CD4-positive, CD25-positive, alpha-beta regulatory T cell (primary cell): ENCODE measurements around the gene ATP2C2. TPM values are rescaled to one million over a fixed set of nuclear protein-coding genes. Genes with fewer than 3 reads are reported as not detected.

Source experiments
- ATAC-seq, 2 donors: fragments of 150-1000 bp; cut with Tn5 transposase; one replicate each; pipeline ENCODE4 v1.10.0; 2021; ENCODE audit warnings: low read depth in 2 of 2, moderate number of reproducible peaks in 2 of 2, moderate library complexity in 1 of 2
- DNase-seq, 3 donors: peaks; one replicate each; pipeline versions ENCODE4 v3.0.0 to v3.0.0-alpha.2; 2012 to 2022; ENCODE audit warnings: mixed read lengths in 1 of 3
- H3K27ac ChIP-seq: one replicate; pipeline ENCODE4 v1.7.0; 2013; ENCODE audit warnings: mild to moderate bottlenecking, low read length; ENCODE audit not compliant: insufficient read depth, poor library complexity, severe bottlenecking
- H3K27me3 ChIP-seq: one replicate; pipeline ENCODE4 v1.7.0; 2013; ENCODE audit warnings: low read length; ENCODE audit not compliant: control insufficient read depth, insufficient read depth
- H3K36me3 ChIP-seq: one replicate; pipeline ENCODE4 v1.7.0; 2013; ENCODE audit warnings: mild to moderate bottlenecking, low read length, moderate library complexity; ENCODE audit not compliant: control insufficient read depth, insufficient read depth
- H3K4me1 ChIP-seq: 2 replicates; pipeline ENCODE4 v1.7.0; 2013; ENCODE audit warnings: mild to moderate bottlenecking, low read length; ENCODE audit not compliant: insufficient read depth, control insufficient read depth, poor library complexity, severe bottlenecking
- H3K4me3 ChIP-seq: one replicate; pipeline ENCODE4 v1.7.0; 2013; ENCODE audit warnings: low read depth, mild to moderate bottlenecking, low read length, moderate library complexity
- H3K9me3 ChIP-seq, 2 experiments: 1 replicate in 1 of 2; 2 replicates in 1 of 2; pipeline ENCODE4 v1.7.0; 2013; ENCODE audit warnings: low read length in 2 of 2, mild to moderate bottlenecking in 1 of 2, moderate library complexity in 1 of 2; ENCODE audit not compliant: control insufficient read depth in 2 of 2
- H3K27ac Mint-ChIP-seq, 3 donors: one replicate each; pipeline ENCODE4 v1.8.0; 2020 to 2022; ENCODE audit warnings: mild to moderate bottlenecking in 3 of 3, mixed read lengths in 3 of 3, moderate library complexity in 2 of 3
- H3K27me3 Mint-ChIP-seq: one replicate; pipeline ENCODE4 v1.8.0; 2022; ENCODE audit warnings: mild to moderate bottlenecking, mixed read lengths
- H3K36me3 Mint-ChIP-seq: one replicate; pipeline ENCODE4 v1.8.0; 2020; ENCODE audit warnings: mixed read lengths
- H3K4me1 Mint-ChIP-seq, 4 donors: one replicate each; pipeline ENCODE4 v1.8.0; 2020 to 2022; ENCODE audit warnings: mixed read lengths in 4 of 4, mild to moderate bottlenecking in 1 of 4
- H3K4me3 Mint-ChIP-seq, 4 donors: one replicate each; pipeline ENCODE4 v1.8.0; 2020 to 2022; ENCODE audit warnings: mild to moderate bottlenecking in 4 of 4, mixed read lengths in 4 of 4, moderate library complexity in 3 of 4
- H3K9me3 Mint-ChIP-seq, 7 donors: one replicate each; pipeline ENCODE4 v1.8.0; 2020 to 2022; ENCODE audit warnings: mixed read lengths in 7 of 7, mild to moderate bottlenecking in 3 of 7, moderate library complexity in 2 of 7
- polyA plus RNA-seq, 4 donors: library from polyadenylated mRNA; unstranded; fragments of 300-500 nt; fragmentation: Illumina TruSeq; gene quantifications; one replicate each; pipeline ENCODE4 v1.2.3, GENCODE V29; 2021
- total RNA-seq: library from RNA; stranded (reverse); gene quantifications from one replicate; pipeline ENCODE4 v1.2.3, GENCODE V29; 2022

The ATP2C2 gene
- total and polyA plus RNA-seq, 5 donors from 2014 or later = 0.10 TPM; not detected in 4

DNA sequence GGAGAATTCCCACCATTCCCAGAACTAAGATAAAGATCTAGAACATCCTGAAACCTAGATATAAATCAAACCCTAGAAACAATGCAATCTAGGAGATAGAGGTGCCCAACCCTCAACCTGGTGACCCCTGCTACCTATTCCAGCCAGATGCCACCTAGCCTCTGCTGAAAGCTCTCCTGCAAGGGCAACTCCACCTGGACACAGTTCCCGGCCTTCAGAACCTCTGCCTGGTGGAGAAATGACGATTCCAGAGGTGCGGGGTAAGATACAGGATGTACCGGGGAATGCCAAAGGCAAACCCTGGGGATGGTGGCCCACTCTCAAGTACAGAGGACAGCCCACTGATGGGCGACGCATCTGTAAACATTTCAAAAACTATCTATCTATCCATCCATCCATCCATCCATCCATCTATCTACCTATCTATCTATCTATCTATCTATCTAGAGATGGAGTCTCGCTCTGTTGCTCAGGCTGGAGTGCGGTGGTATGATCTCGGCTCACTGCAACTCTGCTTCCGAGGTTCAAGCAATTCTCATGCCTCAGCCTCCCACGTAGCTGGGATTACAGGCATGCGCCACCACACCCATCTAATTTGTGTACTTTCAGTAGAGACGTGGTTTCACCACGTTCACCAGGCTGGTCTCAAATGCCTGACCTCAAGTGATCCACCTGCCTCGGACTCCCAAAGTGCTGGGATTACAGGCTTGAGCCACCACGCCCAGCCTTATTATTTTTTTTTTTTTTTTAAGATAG is 117.1 kb downstream of the ATP2C2 start:
- DNase-seq = no peak
- H3K27ac Mint-ChIP-seq = no peak overlapping the region
- H3K27ac ChIP-seq = no peak overlapping the region

DNA sequence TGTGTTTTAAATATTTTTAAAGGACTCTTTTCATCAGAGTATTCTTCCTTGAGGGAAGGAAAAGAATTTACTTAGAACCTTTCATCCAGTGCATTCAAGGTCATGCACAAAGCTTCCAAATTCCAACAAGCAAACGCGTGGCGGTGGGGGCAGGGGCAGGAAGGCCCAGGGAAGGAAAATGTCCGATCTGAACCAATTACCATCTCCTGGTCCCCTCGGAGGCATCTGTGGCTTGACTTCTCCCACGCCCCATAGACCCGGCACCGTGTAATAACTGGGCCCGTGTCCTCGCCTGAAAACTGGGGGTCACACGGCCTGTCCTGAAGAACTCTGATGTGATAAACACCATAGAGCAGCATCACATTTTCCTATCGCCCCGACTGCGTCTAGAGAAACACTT is 117.8 kb downstream of the ATP2C2 start:
- H3K36me3 Mint-ChIP-seq = peaks cover 19% of the 10 kb centered on the region
- no peaks in the 10 kb centered on the region for H3K4me1 ChIP-seq
- no peaks in the 10 kb centered on the region for H3K27me3 Mint-ChIP-seq
- H3K27me3 ChIP-seq = no peaks in the 10 kb centered on the region
- no peaks in the 10 kb centered on the region for H3K9me3 ChIP-seq
- H3K4me1 Mint-ChIP-seq = no peaks in the 10 kb centered on the region
- no peak for DNase-seq
- H3K4me3 Mint-ChIP-seq = no peak overlapping the region
- H3K27ac Mint-ChIP-seq = no peak overlapping the region
- no peak for ATAC-seq
- no peak overlapping the region for H3K4me3 ChIP-seq
- H3K36me3 ChIP-seq = peaks cover 36% of the 10 kb centered on the region
- H3K27ac ChIP-seq = no peak overlapping the region
- H3K9me3 Mint-ChIP-seq = no peaks in the 10 kb centered on the region

More for the DNA sequence above, 117.1 kb downstream of the ATP2C2 start:
- Histone ChIP-seq H3K4me1 (no peaks in the 10 kb centered on the region), H3K9me3 (no peaks in the 10 kb centered on the region), H3K27me3 (no peaks in the 10 kb centered on the region), H3K4me3 (no peak overlapping the region), H3K36me3 (peaks cover 38% of the 10 kb centered on the region)
- Mint-ChIP-seq H3K9me3 (no peaks in the 10 kb centered on the region), H3K4me3 (no peak overlapping the region), H3K36me3 (peaks cover 13% of the 10 kb centered on the region), H3K4me1 (no peaks in the 10 kb centered on the region), H3K27me3 (no peaks in the 10 kb centered on the region)
- ATAC-seq = no peak

DNA sequence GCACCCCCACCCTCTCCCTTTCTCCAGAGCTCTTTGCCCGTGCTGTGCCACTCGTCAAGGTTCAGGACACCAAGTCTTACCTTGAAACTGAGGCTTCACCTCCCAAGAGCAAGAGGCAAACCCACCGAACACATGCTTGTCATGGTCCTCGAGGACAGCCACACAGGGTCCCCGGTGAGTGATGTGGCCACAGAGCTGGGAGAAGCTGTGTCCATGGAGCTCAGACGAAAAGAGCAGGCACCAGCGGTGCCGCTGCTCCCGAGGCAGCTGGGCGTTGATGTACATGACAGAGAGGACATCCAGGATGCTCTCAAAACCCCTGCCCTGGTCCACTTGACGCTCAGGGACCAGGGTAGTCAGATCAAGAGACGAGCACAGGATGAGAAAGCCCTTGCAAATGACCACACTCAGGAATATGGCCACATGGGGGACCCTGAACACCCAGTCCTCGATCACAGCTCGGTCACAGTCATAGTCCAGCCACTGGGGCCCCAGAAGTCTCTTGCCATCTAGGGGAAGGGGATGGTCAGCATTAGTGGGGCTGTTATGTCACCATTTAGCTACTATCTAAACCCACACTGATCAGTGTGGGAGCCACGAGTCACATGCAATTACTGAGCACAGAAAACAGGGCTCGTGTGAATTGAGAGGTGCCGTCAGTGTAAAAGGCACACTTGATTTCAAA is 118.4 kb downstream of the ATP2C2 start:
- Mint-ChIP-seq H3K4me3 (no peak overlapping the region), H3K9me3 (no peaks in the 10 kb centered on the region), H3K36me3 (peaks cover 19% of the 10 kb centered on the region), H3K27me3 (no peaks in the 10 kb centered on the region), H3K27ac (no peak overlapping the region), H3K4me1 (no peaks in the 10 kb centered on the region)
- no peak overlapping the region for H3K4me3 ChIP-seq
- H3K27me3 ChIP-seq = no peaks in the 10 kb centered on the region
- H3K27ac ChIP-seq = no peak overlapping the region
- H3K4me1 ChIP-seq = no peaks in the 10 kb centered on the region
- DNase-seq (no peak), ATAC-seq (no peak)
- H3K9me3 ChIP-seq = no peaks in the 10 kb centered on the region
- H3K36me3 ChIP-seq = peaks cover 33% of the 10 kb centered on the region

DNA sequence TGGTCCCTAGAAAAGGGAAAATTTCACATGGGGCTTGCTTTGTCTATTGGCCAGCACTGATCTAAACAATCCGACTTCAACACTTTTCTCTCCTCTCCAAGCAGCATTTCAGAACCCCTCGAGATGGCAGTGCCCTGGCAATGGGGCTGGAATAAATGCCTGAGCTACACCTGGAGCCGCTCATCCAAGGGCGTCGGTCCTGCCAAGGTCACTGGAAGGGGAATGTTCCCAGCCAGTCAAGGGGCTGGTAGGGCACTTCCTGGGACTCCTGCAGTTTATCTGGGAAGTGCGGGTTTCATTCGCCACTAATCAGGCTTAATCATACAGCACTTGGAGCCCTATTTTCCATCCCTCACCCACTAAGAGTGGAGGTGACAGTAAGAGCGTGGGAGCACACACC is 119.0 kb downstream of the ATP2C2 start:
- H3K36me3 ChIP-seq = peaks cover 33% of the 10 kb centered on the region

DNA sequence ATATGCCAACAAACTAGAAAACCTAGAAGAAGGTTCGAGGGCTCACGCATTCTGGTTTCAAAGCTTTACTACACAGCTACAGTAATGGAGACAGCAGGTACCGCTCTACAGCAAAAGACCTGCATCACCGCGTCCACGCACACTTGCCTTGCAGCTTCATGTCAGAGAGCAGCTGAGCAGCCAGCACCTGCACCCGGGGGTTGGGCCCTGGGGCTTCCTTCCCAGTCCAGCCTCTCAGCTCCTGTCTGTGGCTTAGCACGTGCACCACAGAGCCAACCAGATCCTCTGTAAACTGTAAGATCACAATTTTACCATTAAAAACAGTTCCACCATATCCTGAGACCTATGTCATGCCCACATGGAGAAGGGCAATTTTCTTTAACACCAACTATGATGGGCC is 120.8 kb downstream of the ATP2C2 start:
- DNase-seq (no peak), ATAC-seq (no peak)
- H3K36me3 Mint-ChIP-seq = peaks cover 20% of the 10 kb centered on the region
- H3K4me1 Mint-ChIP-seq = no peaks in the 10 kb centered on the region
- Histone ChIP-seq H3K4me1 (no peaks in the 10 kb centered on the region), H3K36me3 (peaks cover 49% of the 10 kb centered on the region), H3K4me3 (no peak overlapping the region), H3K9me3 (peaks cover 10 to 13% of the 10 kb centered on the region in 2 experiments), H3K27me3 (no peaks in the 10 kb centered on the region), H3K27ac (no peak overlapping the region)
- no peaks in the 10 kb centered on the region for H3K27me3 Mint-ChIP-seq
- peak overlapping the region in 2 of 3 donors; percentile 20 for H3K27ac Mint-ChIP-seq
- peaks cover 0 to 6% (median 4%) of the 10 kb centered on the region in 7 donors for H3K9me3 Mint-ChIP-seq
- no peak overlapping the region for H3K4me3 Mint-ChIP-seq

More for the DNA sequence above, 119.0 kb downstream of the ATP2C2 start:
- no peaks in the 10 kb centered on the region for H3K9me3 ChIP-seq
- H3K4me1 ChIP-seq = no peaks in the 10 kb centered on the region
- H3K9me3 Mint-ChIP-seq = no peaks in the 10 kb centered on the region
- H3K4me3 Mint-ChIP-seq = no peak overlapping the region
- no peaks in the 10 kb centered on the region for H3K27me3 ChIP-seq
- no peak overlapping the region for H3K27ac ChIP-seq
- ATAC-seq (no peak), DNase-seq (no peak)
- H3K4me1 Mint-ChIP-seq = no peaks in the 10 kb centered on the region
- no peak overlapping the region for H3K27ac Mint-ChIP-seq
- H3K27me3 Mint-ChIP-seq = no peaks in the 10 kb centered on the region
- no peak overlapping the region for H3K4me3 ChIP-seq
- peaks cover 19% of the 10 kb centered on the region for H3K36me3 Mint-ChIP-seq

DNA sequence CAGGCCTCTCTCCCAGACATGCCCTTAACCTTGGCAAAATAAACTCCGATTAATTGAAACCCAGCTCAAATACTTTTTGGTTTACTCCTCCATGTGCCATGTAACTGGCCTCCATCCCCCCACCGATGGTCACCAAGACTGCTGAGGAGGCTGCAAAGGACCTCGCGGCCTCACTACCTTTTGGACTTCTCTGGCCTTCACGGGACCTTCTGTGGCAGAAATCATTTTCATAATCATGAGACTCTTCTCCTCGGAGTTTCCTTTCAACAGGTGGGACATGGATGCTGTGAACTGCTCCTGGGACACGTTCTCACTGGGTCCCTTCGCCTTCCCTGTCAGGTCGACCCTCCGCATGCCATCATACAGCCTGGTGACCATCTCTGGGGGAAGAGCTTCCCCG is 127.2 kb downstream of the ATP2C2 start:
- no peak overlapping the region for H3K27ac ChIP-seq
- H3K4me1 ChIP-seq = no peaks in the 10 kb centered on the region
- Mint-ChIP-seq H3K4me1 (peaks cover 0 to 4% (median 3%) of the 10 kb centered on the region in 4 donors), H3K27ac (peak overlapping the region in 1 of 3 donors; percentile 31), H3K9me3 (peaks cover 0 to 9% (median 4%) of the 10 kb centered on the region in 7 donors), H3K36me3 (peaks cover 46% of the 10 kb centered on the region), H3K4me3 (peak overlapping the region in 1 of 4 donors; percentile 36), H3K27me3 (no peaks in the 10 kb centered on the region)
- H3K4me3 ChIP-seq = no peak overlapping the region
- peaks cover 54% of the 10 kb centered on the region for H3K36me3 ChIP-seq
- peaks cover 10 to 13% of the 10 kb centered on the region in 2 experiments for H3K9me3 ChIP-seq
- DNase-seq = no peak
- H3K27me3 ChIP-seq = no peaks in the 10 kb centered on the region
- ATAC-seq = no peak

DNA sequence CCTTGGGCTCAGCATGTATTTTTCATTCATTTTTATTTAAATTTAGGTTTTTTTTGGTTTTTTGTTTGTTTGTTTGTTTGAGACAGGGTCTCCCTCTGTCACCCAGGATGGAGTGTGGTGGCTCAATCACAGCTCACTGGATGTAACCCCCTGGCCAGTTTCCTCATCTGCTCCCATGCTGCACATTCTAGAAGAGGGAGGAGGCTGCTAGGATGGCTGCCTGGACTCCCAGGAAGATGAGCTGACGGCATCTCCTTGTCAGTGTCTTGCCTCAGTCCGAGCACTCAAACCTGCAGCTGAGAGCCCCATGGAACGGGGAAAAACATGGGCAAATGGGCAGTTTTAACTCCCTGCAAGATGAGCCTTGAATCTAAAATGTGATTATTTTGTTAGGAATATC is 128.7 kb downstream of the ATP2C2 start:
- no peaks in the 10 kb centered on the region for H3K27me3 Mint-ChIP-seq
- H3K4me1 Mint-ChIP-seq = peaks cover 0 to 4% (median 3%) of the 10 kb centered on the region in 4 donors
- peaks cover 0 to 9% (median 4%) of the 10 kb centered on the region in 7 donors for H3K9me3 Mint-ChIP-seq
- peaks cover 10 to 13% of the 10 kb centered on the region in 2 experiments for H3K9me3 ChIP-seq
- peaks cover 41% of the 10 kb centered on the region for H3K36me3 Mint-ChIP-seq
- H3K27me3 ChIP-seq = no peaks in the 10 kb centered on the region
- ATAC-seq (no peak), DNase-seq (no peak)
- peaks cover 54% of the 10 kb centered on the region for H3K36me3 ChIP-seq
- H3K4me3 Mint-ChIP-seq = no peak overlapping the region
- H3K4me3 ChIP-seq = no peak overlapping the region
- no peaks in the 10 kb centered on the region for H3K4me1 ChIP-seq
- H3K27ac ChIP-seq = no peak overlapping the region
- no peak overlapping the region for H3K27ac Mint-ChIP-seq
